HG03442 (cell line): ENCODE data around the gene TBXT.
"Not testable (repeated sequence)": the region's sequence is repeated elsewhere in the genome, so short reads cannot be mapped to it uniquely, and the experiment has no call there.

ENCODE experiments used
- ATAC-seq: cut with Tn5 transposase; IDR thresholded peaks from one replicate; pipeline ENCODE4 v1.9.1; 2021; ENCODE audit warnings: mild to moderate bottlenecking, moderate library complexity; ENCODE audit not compliant: unreplicated experiment

TBXT gene, protein sequence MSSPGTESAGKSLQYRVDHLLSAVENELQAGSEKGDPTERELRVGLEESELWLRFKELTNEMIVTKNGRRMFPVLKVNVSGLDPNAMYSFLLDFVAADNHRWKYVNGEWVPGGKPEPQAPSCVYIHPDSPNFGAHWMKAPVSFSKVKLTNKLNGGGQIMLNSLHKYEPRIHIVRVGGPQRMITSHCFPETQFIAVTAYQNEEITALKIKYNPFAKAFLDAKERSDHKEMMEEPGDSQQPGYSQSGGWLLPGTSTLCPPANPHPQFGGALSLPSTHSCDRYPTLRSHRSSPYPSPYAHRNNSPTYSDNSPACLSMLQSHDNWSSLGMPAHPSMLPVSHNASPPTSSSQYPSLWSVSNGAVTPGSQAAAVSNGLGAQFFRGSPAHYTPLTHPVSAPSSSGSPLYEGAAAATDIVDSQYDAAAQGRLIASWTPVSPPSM

DNA sequence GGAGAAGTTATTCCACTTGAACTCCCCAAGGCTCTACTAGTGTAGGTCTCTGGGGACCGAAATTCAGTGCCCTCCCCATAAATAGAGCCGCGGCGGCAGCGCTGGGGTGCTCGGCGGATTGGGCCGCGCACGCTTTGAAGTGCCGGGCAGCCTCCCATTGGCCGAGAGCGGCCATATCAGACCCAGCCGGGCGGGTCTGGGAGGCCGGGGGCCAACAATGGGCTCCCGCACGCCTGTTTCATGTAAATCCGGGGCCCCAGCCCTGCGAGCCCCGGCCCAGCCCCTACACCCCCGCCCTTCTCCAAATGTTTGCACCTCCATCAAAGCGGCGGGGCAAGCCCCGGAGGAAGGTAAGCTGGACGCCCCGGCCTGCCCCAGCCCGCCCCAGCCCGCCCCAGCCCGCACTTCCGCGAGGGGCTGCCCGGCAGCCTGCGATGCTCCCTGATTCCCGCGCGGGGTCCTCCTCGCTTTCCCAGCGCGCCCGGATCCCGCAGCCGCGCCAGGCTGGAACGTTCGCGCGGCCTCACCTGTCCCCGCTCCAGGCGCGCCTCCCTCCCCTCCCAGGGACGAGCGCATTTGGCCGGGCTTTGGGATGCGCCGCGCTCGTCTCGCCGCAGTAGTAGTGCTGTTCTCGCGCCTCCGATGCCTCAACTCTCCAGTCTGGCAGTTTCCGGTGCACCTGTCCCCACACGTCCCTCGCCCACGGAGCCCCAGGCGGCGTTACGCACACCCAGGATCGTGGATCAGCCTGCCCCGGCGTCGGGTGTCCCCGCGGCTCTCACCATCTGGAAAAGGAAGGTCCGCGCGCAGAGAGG is at the start of gene TBXT:
TBXT (minus strand) TSS at position 51 of the 815 bp plus-strand sequence. CDS start 260 bp downstream, outside the sequence.
- no peak for ATAC-seq

- no peak for ATAC-seq
Measured at GRCh38 chr6:166207284-166207561, 39.6 kb upstream of the TBXT start.

- no peak for ATAC-seq
Measured at GRCh38 chr6:166206510-166207283, 39.0 kb upstream of the TBXT start.

DNA sequence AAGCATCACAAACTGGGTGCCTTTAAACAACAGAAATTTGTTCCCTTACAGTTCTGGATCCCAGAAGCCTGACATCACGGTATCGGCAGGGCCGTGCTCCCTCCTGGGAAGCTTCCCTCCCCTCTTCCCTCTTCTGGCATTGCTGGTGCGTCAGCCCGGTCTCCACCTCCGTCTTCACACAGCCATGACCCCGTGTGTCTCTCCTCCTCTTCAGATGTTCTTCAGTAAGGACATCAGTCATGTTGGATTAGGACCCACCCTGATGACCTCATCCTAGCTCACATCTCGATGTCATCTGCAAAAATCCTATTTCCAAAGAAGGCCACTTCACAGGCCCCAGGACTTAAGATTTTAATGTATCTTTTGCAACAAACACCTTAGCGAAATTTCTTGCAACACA is 38.4 kb upstream of the TBXT start:
- ATAC-seq: no peak

- no peak for ATAC-seq
Measured at GRCh38 chr6:166204852-166205650, 37.4 kb upstream of the TBXT start.

GRCh38 chr6:166203641-166204222 is 36.1 kb upstream of the TBXT start:
- no peak for ATAC-seq

DNA sequence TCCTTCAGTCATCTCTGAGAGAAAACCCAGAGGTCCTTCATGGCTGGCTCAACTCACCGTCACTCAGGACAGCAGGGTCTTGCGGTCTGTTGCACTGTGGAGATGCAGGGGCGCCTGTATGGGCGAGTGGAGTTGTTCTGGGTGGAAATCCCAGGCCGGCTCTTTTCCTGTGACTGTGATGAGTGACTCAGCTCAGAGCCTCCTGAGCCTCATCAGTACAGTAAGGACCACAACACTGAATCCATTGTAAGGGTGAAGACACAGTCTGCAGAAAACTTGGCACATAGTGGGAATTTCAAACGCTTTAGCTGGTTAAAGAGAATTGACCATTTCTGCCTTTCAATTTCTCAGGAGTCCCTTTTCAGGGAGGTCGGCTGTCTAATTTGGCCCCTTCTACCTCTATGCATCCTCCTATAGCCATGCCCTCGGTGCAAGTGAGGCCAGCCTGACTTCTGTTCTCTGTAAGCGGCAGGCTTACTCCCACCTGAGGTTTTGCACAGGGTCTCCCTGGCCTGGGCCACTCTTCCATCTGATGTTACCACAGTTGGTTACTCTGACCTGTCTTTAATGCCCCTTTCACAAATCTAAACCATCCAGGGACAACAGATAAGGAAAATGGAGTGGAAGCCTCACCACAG is 35.5 kb upstream of the TBXT start:
- ATAC-seq: no peak

DNA sequence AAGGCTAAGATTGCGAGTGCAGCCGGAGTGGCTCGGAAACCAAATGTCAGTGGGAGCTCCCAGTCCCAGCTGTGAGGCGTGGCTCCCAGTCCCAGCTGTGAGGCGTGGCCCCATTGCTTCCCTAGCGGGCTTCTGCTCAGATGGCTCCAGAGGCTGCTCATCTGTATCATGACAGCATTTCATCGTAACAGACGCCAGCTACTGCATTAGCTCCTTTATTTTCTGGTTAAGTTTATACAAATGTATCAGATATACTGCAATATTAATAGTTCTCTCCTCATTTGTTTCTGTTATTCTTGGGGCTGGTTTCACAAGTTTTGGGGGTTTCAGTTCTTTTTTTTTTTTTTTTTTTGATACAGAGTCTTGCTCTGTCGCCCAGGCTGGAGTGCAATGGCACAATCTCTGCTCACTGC is 34.7 kb upstream of the TBXT start:
- ATAC-seq: peak; percentile 59

DNA sequence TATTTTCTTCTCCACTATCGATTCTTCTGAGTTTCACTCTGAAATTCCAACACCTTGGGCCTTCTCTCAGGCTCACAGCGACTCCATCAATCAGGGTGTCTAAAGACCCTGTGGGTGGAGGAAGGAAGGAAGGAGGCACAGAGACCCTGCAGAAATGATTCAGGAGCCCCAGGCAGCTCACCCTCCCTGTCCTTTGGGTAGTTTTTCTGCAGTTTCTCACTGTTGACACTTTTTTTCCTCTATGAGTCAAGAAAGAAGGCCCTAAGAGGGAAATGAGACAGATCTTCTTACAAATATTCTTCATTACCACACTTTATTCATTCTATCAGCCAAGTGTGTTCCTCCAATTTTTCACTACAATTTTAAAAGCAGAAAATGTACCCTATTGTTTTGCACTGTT is 34.2 kb upstream of the TBXT start:
- ATAC-seq: peak; percentile 6

DNA sequence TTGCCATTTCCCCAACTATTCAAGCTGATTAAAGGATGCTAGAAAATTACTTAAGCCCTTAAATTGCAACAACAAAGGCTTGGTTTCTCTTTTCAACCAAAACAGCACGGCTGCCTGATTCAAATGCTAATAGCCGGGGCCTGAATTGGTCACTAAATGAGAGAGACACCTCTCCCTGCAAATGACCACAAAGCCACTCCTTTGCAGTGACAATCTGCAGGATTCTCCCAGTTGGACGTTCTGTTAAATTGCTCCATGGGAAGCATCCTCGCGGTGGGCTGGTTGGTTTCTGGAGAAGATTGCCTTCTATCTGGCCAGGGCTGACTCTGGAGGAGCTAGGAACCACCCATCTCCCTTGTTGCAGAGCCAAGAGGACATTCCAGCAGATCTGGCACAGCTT is 29.7 kb upstream of the TBXT start:
- ATAC-seq: no peak

DNA sequence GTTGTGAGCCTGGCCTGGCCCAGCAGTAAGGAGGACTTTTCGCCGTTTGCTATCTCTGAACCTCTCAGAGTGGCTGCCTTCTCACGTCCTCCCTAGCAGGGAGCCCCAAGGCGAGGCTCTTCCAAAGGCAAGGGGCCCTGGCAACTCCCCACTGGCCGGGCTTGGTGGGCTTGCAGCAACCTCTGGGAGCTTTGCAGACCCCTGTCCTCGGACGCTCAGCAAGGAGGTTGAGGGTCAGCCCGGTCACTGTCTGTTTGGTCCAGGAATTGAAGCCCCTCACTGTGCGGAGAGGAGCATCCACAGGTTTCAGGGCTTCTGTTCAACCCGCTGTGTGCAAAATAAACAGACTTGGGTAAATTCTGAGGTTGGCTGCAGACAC is 28.2 kb upstream of the TBXT start:
- ATAC-seq: no peak

DNA sequence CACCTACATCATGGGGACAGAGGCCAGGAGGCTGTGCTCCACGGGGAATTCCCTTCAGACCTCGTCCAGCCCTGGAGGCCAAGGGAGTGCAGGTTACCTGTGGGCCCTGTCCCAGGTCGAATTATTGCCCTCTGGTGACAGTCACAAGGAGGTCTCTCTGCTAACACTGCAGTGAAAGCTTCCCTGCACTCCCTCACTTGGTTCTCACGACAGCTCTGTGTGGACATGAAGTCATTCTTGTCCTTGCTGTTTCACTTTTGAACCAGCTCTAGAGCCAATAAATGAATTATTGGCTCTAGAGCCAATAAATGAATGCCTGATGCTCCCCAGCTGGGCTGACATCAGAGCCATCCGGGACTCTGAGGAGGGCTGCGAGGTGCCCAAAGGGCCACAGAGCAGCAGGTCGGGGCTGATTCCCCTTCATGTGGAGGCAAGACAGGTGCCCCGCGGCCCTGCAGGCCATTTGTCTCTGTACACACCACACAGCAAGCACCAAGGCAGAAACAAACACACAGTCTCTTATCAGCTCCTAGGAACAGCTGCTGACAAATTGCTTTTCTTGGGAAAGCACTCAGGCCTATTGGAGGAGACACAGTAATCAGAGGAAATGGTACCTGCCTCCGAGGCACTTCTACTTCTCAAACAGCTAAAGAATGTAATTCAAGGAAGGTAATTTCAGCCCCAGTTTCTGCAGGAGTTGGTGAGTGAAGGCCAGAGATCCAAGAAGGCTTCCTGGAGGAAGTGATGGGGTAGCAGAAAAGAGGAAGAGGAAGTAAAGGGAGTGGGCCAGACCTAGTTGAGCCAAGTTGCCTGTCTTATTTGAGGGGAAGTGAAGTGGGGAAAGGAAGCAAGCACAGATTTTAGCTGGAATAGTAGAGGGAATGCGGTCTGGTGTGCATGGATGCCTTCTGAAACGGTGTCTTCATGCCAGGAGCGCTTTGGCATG is 27.5 kb upstream of the TBXT start:
- no peak for ATAC-seq

- no peak for ATAC-seq
Measured at GRCh38 chr6:166192557-166192956, 24.9 kb upstream of the TBXT start.

DNA sequence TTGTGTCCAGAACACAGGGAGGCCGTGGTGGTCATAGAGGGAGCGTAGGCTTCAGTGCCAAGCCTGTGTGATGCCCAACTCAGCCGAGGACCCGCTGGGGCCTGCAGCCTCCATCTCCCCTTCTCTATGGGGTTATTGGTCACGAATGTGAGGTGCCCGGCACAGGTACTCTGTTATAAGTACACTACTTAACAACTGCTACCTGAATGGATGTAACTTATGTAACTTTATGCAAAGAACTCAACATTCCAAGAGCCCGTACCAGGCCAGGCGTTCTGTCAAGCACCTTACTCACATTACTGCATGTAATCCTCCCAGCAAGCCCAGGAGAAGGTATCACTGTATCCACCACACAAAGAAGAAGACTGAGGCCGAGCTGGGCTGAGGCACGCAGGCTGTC is 24.5 kb upstream of the TBXT start:
- no peak for ATAC-seq

DNA sequence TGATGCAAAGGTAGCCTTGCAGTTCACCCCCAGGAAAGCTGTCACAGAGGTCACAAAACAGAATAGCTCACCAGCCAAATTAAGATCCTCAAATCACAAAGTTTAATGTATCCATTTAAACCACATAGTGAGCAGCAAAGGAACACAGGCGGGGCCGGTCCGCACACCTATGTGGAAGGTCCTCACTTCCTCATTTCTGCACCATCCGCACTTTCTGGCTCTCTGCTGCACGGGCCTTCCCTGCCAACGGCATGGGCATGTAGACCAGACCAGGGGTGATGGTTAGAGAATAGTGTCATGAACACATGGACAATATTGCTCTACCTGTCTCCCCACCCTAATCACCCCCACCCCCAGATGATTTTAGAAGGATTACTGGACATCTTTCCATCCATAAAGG is 12.1 kb upstream of the TBXT start:
- ATAC-seq: no peak

DNA sequence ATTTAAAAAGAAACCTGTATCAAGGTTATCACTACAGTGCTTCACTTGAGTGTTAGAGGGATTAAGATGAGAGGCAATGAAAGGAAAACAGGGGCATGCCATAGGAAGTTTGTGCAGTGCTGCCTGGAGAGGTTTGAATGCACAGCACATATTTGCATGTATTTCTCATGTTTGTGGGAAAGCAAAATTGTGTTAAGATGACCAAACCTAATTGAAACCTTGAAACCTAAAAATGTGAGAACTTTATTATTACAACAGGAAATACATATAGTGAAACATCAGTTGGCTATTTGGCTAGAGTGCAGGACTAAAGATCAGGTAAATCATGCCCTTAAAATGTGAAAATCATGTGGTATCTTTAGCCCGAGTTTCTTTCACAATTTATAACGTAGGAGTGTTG is 8.5 kb upstream of the TBXT start:
- no peak for ATAC-seq

DNA sequence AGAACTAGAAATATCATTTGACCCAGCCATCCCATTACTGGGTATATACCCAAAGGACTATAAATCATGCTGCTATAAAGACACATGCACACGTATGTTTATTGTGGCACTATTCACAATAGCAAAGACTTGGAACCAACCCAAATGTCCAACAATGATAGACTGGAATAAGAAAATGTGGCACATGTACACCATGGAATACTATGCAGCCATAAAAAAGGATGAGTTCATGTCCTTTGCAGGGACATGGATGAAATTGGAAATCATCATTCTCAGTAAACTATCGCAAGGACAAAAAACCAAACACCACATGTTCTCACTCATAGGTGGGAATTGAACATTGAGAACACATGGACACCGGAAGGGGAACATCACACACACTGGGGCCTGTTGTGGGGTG is 7.4 kb upstream of the TBXT start:
- not testable (repeated sequence) for ATAC-seq

DNA sequence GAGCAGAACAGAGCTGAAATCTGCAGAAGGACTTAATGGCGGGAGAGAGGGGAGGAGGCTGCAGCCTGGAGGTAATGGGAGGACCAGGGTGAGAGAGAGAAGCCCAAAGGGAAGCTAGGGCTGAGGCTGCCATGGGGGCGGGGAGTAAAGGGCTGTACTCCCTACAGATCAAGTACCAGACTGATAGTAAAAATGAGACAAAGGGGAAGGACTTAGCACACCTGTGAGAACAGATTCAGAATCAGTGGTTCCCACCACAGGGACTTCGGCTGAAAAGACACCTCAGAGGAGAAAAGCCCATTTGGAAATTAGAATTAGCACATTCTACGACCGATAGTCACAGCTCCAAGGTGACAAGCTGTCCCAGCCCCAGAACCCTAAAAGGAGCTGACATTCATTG is 6.4 kb upstream of the TBXT start:
- ATAC-seq: no peak
